Left lung (tissue), 10 donors: ENCODE results near the gene OSBP2. TPM values are rescaled to one million over a fixed set of nuclear protein-coding genes. Genes with fewer than 3 reads are reported as not detected.

Source experiments
- ATAC-seq: fragments of 200-7000 bp; cut with Tn5 transposase; one replicate; pipeline ENCODE4 v1.9.1; 2020; ENCODE audit warnings: moderate library complexity
- DNase-seq, 4 donors: peaks; one replicate each; pipeline ENCODE4 v3.0.0-alpha.2; 2013 to 2020
- H3K27ac ChIP-seq, 2 donors: fragments of 200-600 bp; sonication (generic) in 1 of 2; one replicate each; pipeline versions ENCODE4 v1.5.0 to v1.8.0; 2020 to 2021
- H3K27me3 ChIP-seq, 2 donors: fragments of 200-600 bp; sonication (generic) in 1 of 2; one replicate each; pipeline versions ENCODE4 v1.5.0 to v1.8.0; 2020 to 2021
- H3K36me3 ChIP-seq, 2 donors: fragments of 200-600 bp; sonication (generic) in 1 of 2; one replicate each; pipeline versions ENCODE4 v1.5.0 to v1.8.0; 2020 to 2021
- H3K4me1 ChIP-seq, 2 donors: fragments of 200-600 bp; one replicate each; pipeline ENCODE4 v1.8.0; 2021
- H3K4me3 ChIP-seq, 2 donors: fragments of 200-600 bp; sonication (generic) in 1 of 2; one replicate each; pipeline versions ENCODE4 v1.5.0 to v1.8.0; 2020 to 2021; ENCODE audit warnings: mild to moderate bottlenecking in 1 of 2
- H3K9me3 ChIP-seq, 2 donors: fragments of 200-600 bp; sonication (generic) in 1 of 2; one replicate each; pipeline versions ENCODE4 v1.5.0 to v1.8.0; 2020 to 2021
- intact Hi-C, 2 donors: fragments of 100-400 bp; cut with DNase I; formaldehyde crosslinking; loops; one replicate each; pipeline versions ENCODE4 v1.11.2 to v1.14.2; 2022
- polyA plus RNA-seq, 6 donors: library from polyadenylated mRNA; unstranded; fragments of 120-200 nt; gene quantifications; one replicate each; pipeline ENCODE4 v1.2.1, GENCODE V29; 2013; ENCODE audit not compliant: insufficient read length in 6 of 6
- total RNA-seq, 2 donors: library from RNA; stranded (reverse); fragmentation: NEBNext Ultra II Directional; extraction: Animal tissue kit (Norgen Biotek cat#: 25700); gene quantifications; one replicate each; pipeline ENCODE4 v1.2.1, GENCODE V29; 2021
- TF ChIP-seq, protein P1 (sequence below), 2 donors: fragments of 200-600 bp; sonication (generic) in 1 of 2; IDR thresholded peaks; one replicate each; pipeline versions ENCODE4 v1.5.0 to v1.8.0; 2021; ENCODE audit warnings: antibody characterized with exemption in 2 of 2
- donor health status: DM: no; HTN: yes; CAD: no.
- donor health status: DM: no; HTN: no; CAD: no.

OSBP2 gene
- total and polyA plus RNA-seq, 8 donors: 4.0 to 21.0 (median 15.8) TPM

DNA sequence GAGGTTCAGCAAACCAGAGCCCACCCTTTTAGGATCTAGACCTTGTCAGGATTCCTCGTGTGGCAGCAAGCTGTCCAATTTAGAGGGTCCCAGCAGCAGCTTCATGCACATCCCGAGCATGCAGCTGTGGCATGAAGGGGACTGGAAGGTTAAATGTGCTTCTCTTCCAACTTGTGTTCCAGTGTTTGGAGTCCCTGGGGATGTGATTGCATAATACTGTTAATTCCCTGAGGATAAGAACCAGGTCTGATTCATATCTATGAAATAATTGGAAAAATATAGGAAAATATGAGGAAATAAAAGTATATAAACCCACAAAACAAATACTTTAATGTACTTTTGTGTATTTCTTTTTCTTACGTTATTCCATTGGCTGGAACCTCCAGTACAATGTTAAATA is 143.4 kb downstream of the OSBP2 start:
- ATAC-seq (no peak), DNase-seq (no peak)
- TF ChIP-seq, protein P1, sequence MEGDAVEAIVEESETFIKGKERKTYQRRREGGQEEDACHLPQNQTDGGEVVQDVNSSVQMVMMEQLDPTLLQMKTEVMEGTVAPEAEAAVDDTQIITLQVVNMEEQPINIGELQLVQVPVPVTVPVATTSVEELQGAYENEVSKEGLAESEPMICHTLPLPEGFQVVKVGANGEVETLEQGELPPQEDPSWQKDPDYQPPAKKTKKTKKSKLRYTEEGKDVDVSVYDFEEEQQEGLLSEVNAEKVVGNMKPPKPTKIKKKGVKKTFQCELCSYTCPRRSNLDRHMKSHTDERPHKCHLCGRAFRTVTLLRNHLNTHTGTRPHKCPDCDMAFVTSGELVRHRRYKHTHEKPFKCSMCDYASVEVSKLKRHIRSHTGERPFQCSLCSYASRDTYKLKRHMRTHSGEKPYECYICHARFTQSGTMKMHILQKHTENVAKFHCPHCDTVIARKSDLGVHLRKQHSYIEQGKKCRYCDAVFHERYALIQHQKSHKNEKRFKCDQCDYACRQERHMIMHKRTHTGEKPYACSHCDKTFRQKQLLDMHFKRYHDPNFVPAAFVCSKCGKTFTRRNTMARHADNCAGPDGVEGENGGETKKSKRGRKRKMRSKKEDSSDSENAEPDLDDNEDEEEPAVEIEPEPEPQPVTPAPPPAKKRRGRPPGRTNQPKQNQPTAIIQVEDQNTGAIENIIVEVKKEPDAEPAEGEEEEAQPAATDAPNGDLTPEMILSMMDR (IDR thresholded peaks at IDR 0.05): no peak
- intact Hi-C loops: no loop called here
- H3K4me1 ChIP-seq: no peaks in the 10 kb centered on the region
- no peak overlapping the region for H3K4me3 ChIP-seq
- H3K9me3 ChIP-seq: peaks cover 0 to 8% of the 10 kb centered on the region in 2 donors
- H3K36me3 ChIP-seq: no peaks in the 10 kb centered on the region
- no peaks in the 10 kb centered on the region for H3K27me3 ChIP-seq
- H3K27ac ChIP-seq: no peak overlapping the region

DNA sequence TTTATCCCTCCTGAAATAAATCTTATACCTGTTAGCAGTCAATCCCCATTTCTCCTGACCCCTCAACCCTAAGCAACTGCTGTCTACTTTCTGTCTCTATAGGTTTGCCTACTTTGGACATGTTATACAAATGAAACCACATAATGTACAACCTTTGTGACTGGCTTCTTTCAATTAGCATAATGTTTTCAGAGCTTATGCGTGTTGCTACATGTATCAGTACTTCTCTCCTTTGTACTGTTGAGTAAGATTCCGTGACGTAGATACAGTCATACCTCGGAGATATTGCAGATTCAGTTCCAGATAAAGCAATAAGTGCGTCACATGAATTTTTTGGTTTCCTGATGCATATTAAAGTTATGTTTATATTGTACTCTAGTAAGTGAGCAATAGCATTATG is 146.6 kb downstream of the OSBP2 start:
- Histone ChIP-seq H3K27ac (no peak overlapping the region), H3K4me3 (no peak overlapping the region), H3K9me3 (peaks cover 0 to 8% of the 10 kb centered on the region in 2 donors), H3K27me3 (no peaks in the 10 kb centered on the region), H3K36me3 (no peaks in the 10 kb centered on the region), H3K4me1 (no peaks in the 10 kb centered on the region)
- intact Hi-C loops: no loop called here
- TF ChIP-seq, protein P1 (IDR thresholded peaks at IDR 0.05): no peak
- ATAC-seq (no peak), DNase-seq (no peak)

DNA sequence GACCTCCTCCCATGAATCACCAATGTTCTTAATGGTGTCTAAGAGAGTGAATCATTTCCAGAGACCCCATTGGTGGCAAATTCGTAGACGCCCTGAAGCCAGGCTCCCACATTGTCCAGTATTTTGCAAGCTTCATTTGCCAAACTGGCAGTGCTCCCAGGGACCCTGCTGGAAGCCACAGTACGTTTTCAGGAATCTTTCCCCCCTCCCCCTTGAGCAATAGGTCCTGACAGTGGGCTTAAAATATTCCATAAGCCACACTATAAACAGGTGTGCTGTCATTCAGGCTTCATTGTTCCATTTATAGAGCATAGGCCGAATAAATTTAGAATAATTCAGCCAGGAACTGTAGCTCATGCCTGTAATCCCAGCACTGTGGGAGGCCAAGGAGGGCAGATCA is 148.6 kb downstream of the OSBP2 start:
- H3K27me3 ChIP-seq: no peaks in the 10 kb centered on the region
- TF ChIP-seq, protein P1 (IDR thresholded peaks at IDR 0.05): no peak
- no peak overlapping the region for H3K27ac ChIP-seq
- intact Hi-C loops: no loop called here
- DNase-seq (no peak), ATAC-seq (no peak)
- peaks cover 0 to 3% of the 10 kb centered on the region in 2 donors for H3K9me3 ChIP-seq
- H3K4me3 ChIP-seq: no peak overlapping the region
- H3K36me3 ChIP-seq: no peaks in the 10 kb centered on the region
- H3K4me1 ChIP-seq: no peaks in the 10 kb centered on the region

DNA sequence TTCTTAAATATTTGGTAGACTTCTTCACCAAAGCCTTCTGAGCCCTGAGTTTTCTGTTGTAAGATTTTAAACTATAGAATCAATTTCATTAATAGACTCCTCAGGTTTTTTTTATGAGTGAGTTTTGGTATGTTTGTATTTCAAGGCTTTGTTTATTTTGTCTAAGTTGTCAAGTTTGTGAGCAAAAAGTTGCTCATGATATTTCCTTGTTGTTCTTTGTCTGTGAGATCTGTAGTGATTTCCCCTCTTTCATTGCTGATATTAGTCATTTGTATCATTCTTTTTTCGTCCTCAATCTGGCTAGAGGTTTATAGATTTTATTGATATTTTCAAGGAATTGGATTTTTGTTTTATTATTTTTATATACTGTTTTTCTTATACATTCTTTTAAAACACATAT is 152.9 kb downstream of the OSBP2 start:
- no peaks in the 10 kb centered on the region for H3K36me3 ChIP-seq
- intact Hi-C loops: no loop called here
- no peaks in the 10 kb centered on the region for H3K27me3 ChIP-seq
- H3K27ac ChIP-seq: no peak overlapping the region
- TF ChIP-seq, protein P1 (IDR thresholded peaks at IDR 0.05): no peak
- no peak for DNase-seq
- no peak overlapping the region for H3K4me3 ChIP-seq
- no peaks in the 10 kb centered on the region for H3K4me1 ChIP-seq
- no peaks in the 10 kb centered on the region for H3K9me3 ChIP-seq
- no peak for ATAC-seq

DNA sequence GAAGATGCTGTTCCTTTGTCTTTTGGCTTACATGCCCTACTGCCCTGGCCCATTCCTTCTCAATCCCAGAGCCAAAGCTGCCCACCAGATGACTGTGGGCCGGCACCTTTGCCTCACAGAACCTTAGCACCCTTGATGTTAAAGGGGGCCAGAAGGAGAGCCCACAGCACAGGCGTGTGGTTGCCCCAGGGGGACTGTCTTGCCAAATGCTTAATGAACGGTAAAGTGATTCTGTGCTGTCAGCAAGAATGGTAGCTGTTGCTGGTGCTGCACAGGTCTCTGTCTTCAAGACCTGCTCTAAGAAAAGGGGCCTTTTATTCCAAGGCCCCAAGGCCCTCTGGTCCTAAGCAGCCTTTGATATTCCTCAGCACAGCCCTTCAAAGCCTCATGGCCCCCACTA is 160.6 kb downstream of the OSBP2 start:
- peaks cover 2 to 3% of the 10 kb centered on the region in 2 donors for H3K4me1 ChIP-seq
- H3K27ac ChIP-seq: no peak overlapping the region
- no peaks in the 10 kb centered on the region for H3K9me3 ChIP-seq
- no peak overlapping the region for H3K4me3 ChIP-seq
- intact Hi-C loops: no loop called here
- DNase-seq (no peak), ATAC-seq (no peak)
- TF ChIP-seq, protein P1 (IDR thresholded peaks at IDR 0.05): no peak
- no peaks in the 10 kb centered on the region for H3K36me3 ChIP-seq
- no peaks in the 10 kb centered on the region for H3K27me3 ChIP-seq
